Amniotic stem cell (primary cell): ENCODE data around the gene PAGR1.
"Not testable (repeated sequence)": the region's sequence is repeated elsewhere in the genome, so short reads cannot be mapped to it uniquely, and the experiment has no call there.

Experiments used
- DNase-seq: peaks from one replicate; lab custom pipeline; 2025; lab: John Stamatoyannopoulos, UW

Gene PAGR1

GRCh38 chr16:29864205-29864604 lies 48.3 kb downstream of the PAGR1 start:
- DNase-seq: no peak

- no peak for DNase-seq
Measured at GRCh38 chr16:29868396-29869009, 52.6 kb downstream of the PAGR1 start.

- DNase-seq: not testable (repeated sequence)
Measured at GRCh38 chr16:29869067-29869466, 53.1 kb downstream of the PAGR1 start.
